SK-N-SH (cell line): ENCODE results near the gene PEX26.
"Not testable (repeated sequence)": the region's sequence is repeated elsewhere in the genome, so short reads cannot be mapped to it uniquely, and the experiment has no call there.

Source experiments
- CTCF ChIP-seq: fragments of 200-600 bp; sonication (generic); IDR thresholded peaks from 2 replicates; pipeline ENCODE4 v1.6.1; 2017; ENCODE audit warnings: antibody characterized with exemption, mild to moderate bottlenecking, moderate library complexity
- EP300 ChIP-seq, 2 experiments: IDR thresholded peaks; 2 replicates each; pipeline versions ENCODE4 v1.4.0 to v1.6.1; 2012; ENCODE audit warnings: borderline replicate concordance in 1 of 2, low read depth in 1 of 2, low read length in 1 of 2
- EZH2phosphoT487 ChIP-seq: fragments of 200-600 bp; sonication (generic); IDR thresholded peaks from 2 replicates; pipeline ENCODE4 v1.6.1; 2017; ENCODE audit warnings: low read depth, mixed run types, mild to moderate bottlenecking, antibody characterized with exemption, moderate library complexity, borderline replicate concordance
- IRF3 ChIP-seq: fragments of 150-350 bp; IDR thresholded peaks from 2 replicates; pipeline ENCODE4 v1.6.1; 2016; ENCODE audit warnings: mild to moderate bottlenecking, low read depth, low read length
- JUND ChIP-seq: IDR thresholded peaks from 2 replicates; pipeline ENCODE4 v1.4.0; 2012
- MAX ChIP-seq: IDR thresholded peaks from 2 replicates; pipeline ENCODE4 v1.4.0; 2012; ENCODE audit warnings: low read depth
- MXI1 ChIP-seq: IDR thresholded peaks from 2 replicates; pipeline ENCODE4 v1.6.1; 2012; ENCODE audit warnings: mild to moderate bottlenecking, low read depth, low read length, improper control_type of control experiment
- PBX3 ChIP-seq: IDR thresholded peaks from 2 replicates; pipeline ENCODE4; 2012
- POLR2AphosphoS5 ChIP-seq: IDR thresholded peaks from 2 replicates; pipeline ENCODE4 v1.6.1; 2012; ENCODE audit warnings: low read depth, low read length
- REST ChIP-seq: IDR thresholded peaks from 2 replicates; pipeline ENCODE4 v1.6.1; 2012; ENCODE audit warnings: mild to moderate bottlenecking, low read depth, low read length, moderate library complexity
- USF2 ChIP-seq: fragments of 150-350 bp; IDR thresholded peaks from 2 replicates; pipeline ENCODE4 v1.6.1; 2017; ENCODE audit warnings: antibody characterized with exemption, low read length, low read depth, borderline replicate concordance
- YY1 ChIP-seq: IDR thresholded peaks from 2 replicates; pipeline ENCODE4 v1.4.0; 2012; ENCODE audit warnings: low read depth, mild to moderate bottlenecking
- ZBTB33 ChIP-seq: IDR thresholded peaks from 2 replicates; pipeline ENCODE4 v1.4.0; 2012; ENCODE audit warnings: low read depth, borderline replicate concordance

GRCh38 chr22:18106550-18107341 lies 29.0 kb downstream of the PEX26 start:
- TF ChIP-seq CTCF; ZBTB33; POLR2AphosphoS5; JUND; EZH2phosphoT487; PBX3; MXI1; USF2; REST; MAX; IRF3; EP300 (IDR thresholded peaks at IDR 0.05; ENCODE audit: borderline replicate concordance in 1 of 2, low read depth in 1 of 2, low read length in 1 of 2); YY1: not testable (repeated sequence)
